Suprapubic skin (tissue), 4 donors: Measurements from ENCODE around the gene MUC4. TPM values are rescaled to one million over a fixed set of nuclear protein-coding genes. Genes with fewer than 3 reads are reported as not detected.

ENCODE experiments used
- DNase-seq, 2 donors: peaks; one replicate each; pipeline ENCODE4 v3.0.0-alpha.2; 2019; ENCODE audit warnings: low spot score in 2 of 2
- H3K27ac ChIP-seq: fragments of 200-600 bp; sonication (generic); one replicate; pipeline ENCODE4 v1.5.1; 2019
- H3K27me3 ChIP-seq: fragments of 200-600 bp; sonication (generic); one replicate; pipeline ENCODE4 v1.5.1; 2019
- H3K36me3 ChIP-seq: fragments of 200-600 bp; sonication (generic); one replicate; pipeline ENCODE4 v1.5.1; 2019
- H3K4me1 ChIP-seq: fragments of 200-600 bp; sonication (generic); one replicate; pipeline ENCODE4 v1.5.1; 2019
- H3K4me3 ChIP-seq: fragments of 200-600 bp; sonication (generic); one replicate; pipeline ENCODE4 v1.5.1; 2019; ENCODE audit warnings: mild to moderate bottlenecking
- H3K9me3 ChIP-seq: fragments of 200-600 bp; sonication (generic); one replicate; pipeline ENCODE4 v1.5.1; 2019
- CTCF ChIP-seq, 2 donors: fragments of 200-600 bp in 1 of 2; fragments of 450-650 bp in 1 of 2; sonication (generic) in 1 of 2; IDR thresholded peaks; one replicate each; pipeline ENCODE4 v1.5.1; 2016 to 2019; ENCODE audit warnings: antibody characterized with exemption in 2 of 2, mild to moderate bottlenecking in 1 of 2, moderate library complexity in 1 of 2
- EP300 ChIP-seq: sonication (generic); formaldehyde crosslinking; IDR thresholded peaks from one replicate; pipeline ENCODE4 v1.6.1; 2017; ENCODE audit warnings: antibody characterized with exemption
- POLR2A ChIP-seq, 2 donors: fragments of 450-650 bp; IDR thresholded peaks; one replicate each; pipeline ENCODE4 v1.6.1; 2017; ENCODE audit warnings: antibody characterized with exemption in 2 of 2, mild to moderate bottlenecking in 2 of 2, moderate library complexity in 2 of 2
- POLR2AphosphoS5 ChIP-seq, 3 donors: sonication (generic); formaldehyde crosslinking; IDR thresholded peaks; one replicate each; pipeline ENCODE4 v1.6.1; 2017; ENCODE audit warnings: antibody characterized with exemption in 3 of 3
- WGBS: methylation state at CpG from one replicate; pipeline ENCODE4 v1.1.5; 2018; 5-methylcytosine and 5-hydroxymethylcytosine counted together
- total RNA-seq, 4 donors: library from RNA; depleted of rRNA; stranded (reverse); fragments of >200 nt; gene quantifications; one replicate each; pipeline ENCODE4 v1.1.0, GENCODE V29; 2016

Gene MUC4
- total RNA-seq, 4 donors from 2014 or later = not detected

- H3K4me1 ChIP-seq = no peaks in the 10 kb centered on the region
- no peak for TF ChIP-seq POLR2AphosphoS5 (IDR thresholded peaks at IDR 0.05)
- TF ChIP-seq CTCF (IDR thresholded peaks at IDR 0.05) = no peak
- TF ChIP-seq POLR2A (IDR thresholded peaks at IDR 0.05) = no peak
- no peak for TF ChIP-seq EP300
- no peaks in the 10 kb centered on the region for H3K36me3 ChIP-seq
- DNase-seq = no peak
- H3K9me3 ChIP-seq = no peaks in the 10 kb centered on the region
- no peaks in the 10 kb centered on the region for H3K27me3 ChIP-seq
- H3K4me3 ChIP-seq = no peak overlapping the region
- H3K27ac ChIP-seq = no peak overlapping the region
- WGBS = 80% methylated on average over 24 of the region's 29 CpGs
Measured at GRCh38 chr3:195834675-195835583, 23.2 kb upstream of the MUC4 start.

- H3K27ac ChIP-seq = no peak overlapping the region
- H3K9me3 ChIP-seq = no peaks in the 10 kb centered on the region
- H3K27me3 ChIP-seq = peaks cover 6% of the 10 kb centered on the region
- TF ChIP-seq CTCF (IDR thresholded peaks at IDR 0.05) = no peak
- no peak for TF ChIP-seq EP300
- TF ChIP-seq POLR2AphosphoS5 (IDR thresholded peaks at IDR 0.05) = no peak
- TF ChIP-seq POLR2A (IDR thresholded peaks at IDR 0.05) = no peak
- H3K36me3 ChIP-seq = no peaks in the 10 kb centered on the region
- H3K4me1 ChIP-seq = no peaks in the 10 kb centered on the region
- DNase-seq = no peak
- no peak overlapping the region for H3K4me3 ChIP-seq
- WGBS = 85% methylated on average over 16 of the region's 16 CpGs
Measured at GRCh38 chr3:195829897-195830254, 18.1 kb upstream of the MUC4 start.

GRCh38 chr3:195828762-195829161, 17.0 kb upstream of the MUC4 start:
- Histone ChIP-seq H3K4me1 (no peaks in the 10 kb centered on the region), H3K36me3 (no peaks in the 10 kb centered on the region), H3K9me3 (no peaks in the 10 kb centered on the region), H3K27me3 (peaks cover 11% of the 10 kb centered on the region), H3K4me3 (no peak overlapping the region), H3K27ac (no peak overlapping the region)
- TF ChIP-seq POLR2AphosphoS5 (IDR thresholded peaks at IDR 0.05) (no peak), POLR2A (IDR thresholded peaks at IDR 0.05) (no peak), EP300 (no peak), CTCF (IDR thresholded peaks at IDR 0.05) (no peak)
- DNase-seq = no peak
- WGBS = 71% methylated on average over 9 of the region's 9 CpGs

GRCh38 chr3:195825857-195826804, 14.4 kb upstream of the MUC4 start:
- no peak for DNase-seq

More at GRCh38 chr3:195825857-195826804, 14.4 kb upstream of the MUC4 start:
- 92% methylated on average over 28 of the region's 47 CpGs for WGBS
- peaks cover 26% of the 10 kb centered on the region for H3K27me3 ChIP-seq
- H3K9me3 ChIP-seq = no peaks in the 10 kb centered on the region
- no peaks in the 10 kb centered on the region for H3K4me1 ChIP-seq
- no peak overlapping the region for H3K27ac ChIP-seq
- TF ChIP-seq POLR2AphosphoS5 (IDR thresholded peaks at IDR 0.05) = no peak
- no peak for TF ChIP-seq POLR2A (IDR thresholded peaks at IDR 0.05)
- no peak for TF ChIP-seq EP300
- no peak for TF ChIP-seq CTCF (IDR thresholded peaks at IDR 0.05)
- no peak overlapping the region for H3K4me3 ChIP-seq
- H3K36me3 ChIP-seq = no peaks in the 10 kb centered on the region
